PC-3 (cell line): ENCODE measurements around the gene OR4S2.

Source experiments
- CTCF ChIP-seq: fragments of 300-600 bp; sonication (generic); conservative IDR thresholded peaks from 2 replicates; pipeline ENCODE4 v1.5.1; 2017; ENCODE audit warnings: antibody characterized with exemption, low read depth, mild to moderate bottlenecking, low read length
- EZH2 ChIP-seq: fragments of 300-600 bp; sonication (generic); IDR thresholded peaks from one replicate; pipeline ENCODE4 v1.6.1; 2017; ENCODE audit warnings: antibody characterized with exemption, mild to moderate bottlenecking, low read length; ENCODE audit not compliant: unreplicated experiment
- EZH2phosphoT487 ChIP-seq: fragments of 300-600 bp; sonication (generic); IDR thresholded peaks from 2 replicates; pipeline ENCODE4 v1.6.1; 2018; ENCODE audit warnings: mild to moderate bottlenecking, antibody characterized with exemption, low read length, borderline replicate concordance

GRCh38 chr11:55661901-55662300 lies 13.8 kb downstream of the OR4S2 start, which contains the start of gene OR4C6:
- TF ChIP-seq CTCF (peak; percentile 20; the same call in 1 of the 2 replicates), EZH2 (no peak), EZH2phosphoT487 (no peak)
